ENCODE results near the gene ZBED5. TPM values are rescaled to one million over a fixed set of nuclear protein-coding genes. Genes with fewer than 3 reads are reported as not detected.
"Not testable (repeated sequence)": the region's sequence is repeated elsewhere in the genome, so short reads cannot be mapped to it uniquely, and the experiment has no call there.

Gene ZBED5
- total RNA-seq, 1 donor, result 31.1 TPM

- DNase-seq (ENCODE audit: low read depth), result no peak
- H3K4me3 ChIP-seq (ENCODE audit: low read depth, low read length), result no peak overlapping the region
- TF ChIP-seq CTCF (IDR thresholded peaks at IDR 0.05; ENCODE audit: insufficient read depth, low read depth, low read length), result no peak
These were observed 34.7 kb downstream of the ZBED5 start for GRCh38 chr11:10823152-10823579.

- not testable (repeated sequence) for DNase-seq (ENCODE audit: low read depth); H3K4me3 ChIP-seq (ENCODE audit: low read depth, low read length)
These were observed 35.4 kb downstream of the ZBED5 start for GRCh38 chr11:10822491-10822890.

GRCh38 chr11:10818594-10818993 is 39.3 kb downstream of the ZBED5 start:
- H3K4me3 ChIP-seq (ENCODE audit: low read depth, low read length), result no peak overlapping the region
- TF ChIP-seq CTCF (IDR thresholded peaks at IDR 0.05; ENCODE audit: insufficient read depth, low read depth, low read length), result no peak
- peak; percentile 93 for DNase-seq (ENCODE audit: low read depth)

- DNase-seq (ENCODE audit: low read depth), result no peak
- no peak for TF ChIP-seq CTCF (IDR thresholded peaks at IDR 0.05; ENCODE audit: insufficient read depth, low read depth, low read length)
- H3K4me3 ChIP-seq (ENCODE audit: low read depth, low read length), result no peak overlapping the region
These were observed 43.9 kb downstream of the ZBED5 start for GRCh38 chr11:10813945-10814344.

- H3K4me3 ChIP-seq (ENCODE audit: low read depth, low read length), result peak overlapping the region; percentile 96
These were observed 48.3 kb downstream of the ZBED5 start for GRCh38 chr11:10809373-10810160.

GRCh38 chr11:10808553-10809372 is 49.1 kb downstream of the ZBED5 start, which contains the start of gene EIF4G2:
EIF4G2 (minus strand) TSS chr11:10808926.
- TF ChIP-seq CTCF (IDR thresholded peaks at IDR 0.05; ENCODE audit: insufficient read depth, low read depth, low read length), result no peak
- DNase-seq (ENCODE audit: low read depth), result peak; percentile 99
- H3K4me3 ChIP-seq (ENCODE audit: low read depth, low read length), result peak within 1 kb of the TSS; percentile 96

More at GRCh38 chr11:10809373-10810160, 48.3 kb downstream of the ZBED5 start:
- TF ChIP-seq CTCF (IDR thresholded peaks at IDR 0.05; ENCODE audit: insufficient read depth, low read depth, low read length), result no peak
- peak; percentile 80 for DNase-seq (ENCODE audit: low read depth)

GRCh38 chr11:10808235-10808552 is 49.7 kb downstream of the ZBED5 start:
- DNase-seq (ENCODE audit: low read depth), result no peak
- H3K4me3 ChIP-seq (ENCODE audit: low read depth, low read length), result peak overlapping the region; percentile 96
- no peak for TF ChIP-seq CTCF (IDR thresholded peaks at IDR 0.05; ENCODE audit: insufficient read depth, low read depth, low read length)

Data from fibroblast of villous mesenchyme (primary cell).